GM10847 (cell line): ENCODE results near the gene TOP1.

ENCODE experiments used
- POLR2A ChIP-seq: IDR thresholded peaks from 2 replicates; pipeline ENCODE4 v1.6.1; 2011; ENCODE audit not compliant: insufficient read length; ENCODE audit errors: extremely low read depth

Gene TOP1

GRCh38 chr20:41028359-41029149 is at the start of gene TOP1:
TSS of gene TOP1 (plus strand) at chr20:41028822. CDS start at chr20:41029068, 246 bp downstream.
- peak; percentile 89 for TF ChIP-seq POLR2A

GRCh38 chr20:40979247-40979646 is 49.4 kb upstream of the TOP1 start:
- no peak for TF ChIP-seq POLR2A

GRCh38 chr20:40980106-40980827 is 48.4 kb upstream of the TOP1 start:
- no peak for TF ChIP-seq POLR2A

DNA sequence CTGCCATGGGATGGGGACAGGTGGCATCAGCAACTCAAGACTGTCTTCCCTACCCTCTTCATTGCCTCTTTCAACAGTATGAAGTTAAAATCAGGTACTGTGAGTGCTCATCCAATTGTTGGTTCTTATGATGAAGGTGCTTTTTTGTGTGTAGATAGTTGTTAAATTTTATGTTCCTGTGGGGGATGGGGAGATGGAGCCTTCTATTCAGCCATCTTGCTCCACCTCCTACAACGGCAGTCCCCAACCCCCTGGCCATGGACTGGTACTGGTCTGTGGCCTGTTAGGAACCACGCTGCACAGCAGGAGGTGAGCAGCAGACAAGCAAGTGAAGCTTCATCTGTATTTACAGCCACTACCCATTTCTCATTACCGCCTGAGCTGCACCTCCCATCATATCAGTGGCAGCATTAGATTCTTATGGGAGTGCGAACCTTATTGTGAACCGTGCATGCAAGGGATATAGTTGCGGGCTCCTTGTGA is 47.8 kb upstream of the TOP1 start:
- no peak for TF ChIP-seq POLR2A

DNA sequence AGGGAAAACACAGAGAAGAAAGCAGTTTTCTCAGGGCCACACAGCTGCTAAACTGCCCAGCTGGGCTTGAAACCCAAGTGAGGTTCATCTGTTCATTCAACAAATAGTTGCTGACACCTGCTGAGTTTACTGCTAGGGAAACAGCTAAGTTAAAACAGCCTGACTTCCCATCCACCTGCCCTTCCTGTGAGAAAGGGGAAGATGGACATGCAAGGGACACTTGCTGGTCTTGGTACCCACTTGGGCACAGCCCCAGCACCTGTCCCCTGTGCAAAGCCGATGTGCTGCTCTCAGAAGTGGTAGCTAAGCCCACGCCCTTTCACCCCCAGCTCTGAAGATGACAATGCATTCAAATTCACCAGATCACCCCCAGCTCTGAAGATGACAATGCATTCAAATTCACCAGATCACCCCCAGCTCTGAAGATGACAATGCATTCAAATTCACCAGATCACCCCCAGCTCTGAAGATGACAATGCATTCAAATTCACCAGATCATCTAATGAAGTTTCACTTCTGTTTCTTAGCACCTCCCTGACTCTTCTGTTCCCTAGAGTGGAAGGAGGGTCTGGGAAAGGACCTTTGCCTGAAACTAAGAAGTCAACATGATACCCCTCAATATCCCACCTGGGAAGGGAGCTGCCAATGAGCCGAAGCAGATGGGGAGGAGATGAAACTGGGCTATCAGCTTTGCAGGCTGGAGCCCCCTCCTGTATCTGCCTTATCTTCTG is 46.0 kb upstream of the TOP1 start:
- TF ChIP-seq POLR2A, result no peak

GRCh38 chr20:40983898-40984297 is 44.7 kb upstream of the TOP1 start:
- TF ChIP-seq POLR2A, result no peak

DNA sequence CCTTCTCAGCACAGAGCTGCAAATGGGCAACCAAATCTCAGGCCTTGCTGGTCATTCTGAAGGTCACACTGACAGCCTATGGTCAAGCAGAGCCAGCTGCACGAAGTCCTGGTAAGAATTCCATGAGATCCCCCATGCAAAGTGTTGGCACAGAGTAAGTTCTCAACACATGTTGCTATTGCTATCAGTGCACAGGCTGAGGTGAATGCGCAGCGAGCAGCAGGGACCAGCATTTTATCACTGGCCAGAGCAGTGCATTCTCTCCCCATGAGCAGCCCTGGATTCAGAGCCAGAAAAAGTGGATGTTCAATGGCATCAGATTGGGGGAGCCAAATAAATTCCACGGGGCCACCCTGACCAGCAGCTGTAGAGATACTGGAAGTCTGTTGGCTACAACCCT is 44.1 kb upstream of the TOP1 start:
- TF ChIP-seq POLR2A, result no peak

DNA sequence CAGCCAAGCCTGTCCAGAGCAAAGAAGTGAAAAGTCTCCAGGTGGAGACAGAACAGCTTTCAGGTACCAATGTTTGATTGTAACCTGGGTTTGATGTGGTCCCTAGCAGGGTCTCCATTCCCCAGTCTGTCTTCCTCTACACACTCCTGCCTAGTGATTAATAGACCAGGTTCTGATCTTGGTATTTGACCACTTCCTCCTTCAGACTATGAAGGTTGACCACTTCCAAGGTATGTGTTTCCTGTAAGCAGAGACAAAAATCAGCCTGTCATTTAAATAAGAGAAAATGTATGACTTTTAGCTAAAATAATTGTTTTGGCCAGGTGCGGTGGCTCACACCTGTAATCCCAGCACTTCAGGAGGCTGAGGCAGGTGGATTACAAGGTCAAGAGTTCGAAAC is 41.8 kb upstream of the TOP1 start:
- no peak for TF ChIP-seq POLR2A

- TF ChIP-seq POLR2A, result no peak
Measured at GRCh38 chr20:40990542-40991120, 38.0 kb upstream of the TOP1 start.

DNA sequence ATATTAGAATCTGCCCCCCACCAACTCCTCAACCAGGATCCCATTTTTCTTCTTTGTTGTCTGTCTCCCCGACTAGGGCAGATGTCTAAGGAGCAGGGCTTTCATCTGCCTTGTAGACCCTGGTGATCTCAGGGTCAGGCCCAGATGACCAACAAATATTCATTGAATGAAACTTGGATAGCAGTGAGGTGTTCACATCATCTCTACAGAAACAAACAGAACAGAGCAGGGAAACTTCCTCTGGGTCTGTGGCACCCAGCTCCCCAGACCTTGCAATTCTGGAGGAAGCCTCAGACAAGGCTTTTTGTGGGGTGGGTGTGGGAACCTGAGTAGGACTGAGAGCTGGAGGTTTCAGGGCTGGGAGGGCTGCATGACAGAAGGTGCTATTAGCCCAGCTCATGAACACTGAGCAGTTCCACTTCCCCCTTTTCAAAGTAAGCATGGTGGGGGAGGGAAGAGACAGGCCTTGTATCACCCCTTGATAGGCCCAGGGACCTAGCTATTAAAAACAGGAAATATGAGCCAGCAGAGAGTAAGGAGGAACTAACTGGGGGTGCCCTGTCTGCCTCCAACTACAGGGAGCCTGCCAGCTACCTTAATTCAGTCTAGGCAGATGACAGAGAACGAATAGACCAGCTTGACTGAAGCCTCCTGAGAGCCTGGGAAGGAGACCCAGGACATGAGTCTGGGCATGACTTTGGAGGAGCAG is 37.3 kb upstream of the TOP1 start:
- TF ChIP-seq POLR2A, result peak; percentile 22

GRCh38 chr20:40992349-40993113 is 36.1 kb upstream of the TOP1 start:
- TF ChIP-seq POLR2A, result no peak

DNA sequence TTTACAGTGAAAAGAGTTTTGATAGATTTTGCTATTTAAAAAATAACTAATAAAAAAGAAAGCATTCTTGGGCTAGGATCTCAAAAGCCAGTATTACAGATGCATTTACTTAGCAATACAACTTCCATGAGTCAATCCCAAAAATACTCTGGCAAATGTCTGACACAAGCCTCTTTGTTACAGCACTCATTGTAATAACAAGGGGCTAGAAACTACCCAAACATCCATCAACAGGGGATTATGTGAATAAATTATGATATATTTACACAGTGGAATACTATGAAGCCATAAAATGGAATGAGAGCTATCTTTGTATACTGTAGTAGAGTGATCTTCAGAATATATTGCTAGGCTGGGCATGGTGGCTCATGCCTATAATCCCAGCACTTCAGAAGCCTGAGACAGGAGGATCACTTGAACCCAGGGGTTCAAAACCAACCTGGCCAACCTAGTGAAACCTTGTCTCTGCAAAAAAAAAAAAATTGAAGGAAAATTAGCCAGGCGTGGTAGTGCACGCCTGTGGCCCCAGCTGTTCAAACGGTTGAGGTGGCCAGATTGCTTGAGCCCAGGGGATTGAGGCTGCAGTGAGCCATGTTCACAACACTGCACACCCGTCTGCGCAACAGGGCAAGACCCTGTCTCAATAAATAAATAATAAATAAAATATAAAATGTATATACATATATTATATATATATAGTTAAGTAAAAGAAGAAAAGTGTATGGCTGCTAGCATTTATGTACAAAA is 34.7 kb upstream of the TOP1 start:
- TF ChIP-seq POLR2A, result no peak

GRCh38 chr20:40996326-40996725 is 32.3 kb upstream of the TOP1 start:
- TF ChIP-seq POLR2A, result no peak
